ENCODE results near the gene SPHKAP.

The SPHKAP gene

DNA sequence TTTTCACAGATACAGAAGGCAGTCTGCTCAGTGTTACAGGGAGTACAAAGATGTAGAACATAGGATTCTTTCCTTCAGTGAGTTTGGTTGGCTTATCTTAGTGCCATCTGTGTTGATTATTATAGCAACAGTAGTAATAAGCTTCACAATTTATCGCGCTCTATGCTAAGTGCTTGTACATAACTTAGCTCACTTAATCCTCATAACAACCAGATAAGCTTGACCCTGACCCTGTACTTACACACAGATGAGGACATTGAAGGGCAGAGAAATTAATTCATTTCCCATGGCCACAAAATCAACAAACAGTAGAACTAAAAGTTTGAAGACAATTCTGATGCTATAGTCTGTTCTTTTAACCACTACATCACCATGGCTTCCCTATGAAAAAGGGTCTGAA is 121.8 kb downstream of the SPHKAP start:
- no peak for DNase-seq (ENCODE audit: low read depth)
- no peak overlapping the region for H3K4me3 ChIP-seq (ENCODE audit: low read length)
- no peak for TF ChIP-seq CTCF (IDR thresholded peaks at IDR 0.05; ENCODE audit: insufficient read depth, low read depth, low read length, missing control alignments)

DNA sequence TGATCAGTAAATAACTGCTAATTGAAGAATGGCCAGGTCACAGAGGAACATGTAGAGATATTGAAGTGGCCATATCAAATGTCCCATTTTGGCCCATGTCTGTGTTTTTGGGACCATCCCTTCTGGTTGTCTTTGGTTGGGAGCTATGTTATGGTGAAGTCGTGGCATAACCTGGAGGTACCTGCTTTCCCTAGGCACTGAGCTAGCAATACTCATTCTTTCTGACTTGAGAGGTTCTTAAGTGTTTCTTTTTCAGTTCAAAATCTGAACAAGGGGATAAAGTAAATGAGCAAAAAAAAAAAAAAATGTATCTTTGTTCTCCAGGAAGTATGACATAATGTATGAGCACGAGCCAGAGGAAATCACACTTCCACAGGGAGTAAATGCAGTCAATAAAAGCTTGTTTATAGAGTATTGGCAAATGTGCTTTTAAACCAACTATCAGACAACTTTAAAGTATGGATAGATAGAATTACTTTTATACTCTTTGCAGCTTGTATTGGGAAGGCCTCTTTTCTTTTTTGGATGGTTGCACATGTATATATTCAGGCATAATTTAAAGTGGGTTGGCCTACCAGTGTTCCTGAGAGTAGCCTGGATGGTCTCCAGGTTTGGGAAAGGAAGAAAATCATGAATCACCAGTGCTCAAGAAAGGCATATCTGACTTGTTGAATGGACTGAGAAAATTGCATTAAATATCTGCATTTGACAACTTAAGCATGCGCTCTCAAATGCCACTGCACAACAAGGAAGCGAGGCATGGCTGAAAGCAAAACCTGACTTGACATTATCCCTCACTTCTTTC is 125.0 kb downstream of the SPHKAP start:
- DNase-seq (ENCODE audit: low read depth) = no peak
- no peak overlapping the region for H3K4me3 ChIP-seq (ENCODE audit: low read length)
- TF ChIP-seq CTCF (IDR thresholded peaks at IDR 0.05; ENCODE audit: insufficient read depth, low read depth, low read length, missing control alignments) = no peak

- H3K4me3 ChIP-seq (ENCODE audit: low read length) = no peak overlapping the region
- peak; percentile 93 for DNase-seq (ENCODE audit: low read depth)
- TF ChIP-seq CTCF (IDR thresholded peaks at IDR 0.05; ENCODE audit: insufficient read depth, low read depth, low read length, missing control alignments) = peak; percentile 52
Observed at GRCh38 chr2:228048838-228049490, 132.5 kb downstream of the SPHKAP start.

DNA sequence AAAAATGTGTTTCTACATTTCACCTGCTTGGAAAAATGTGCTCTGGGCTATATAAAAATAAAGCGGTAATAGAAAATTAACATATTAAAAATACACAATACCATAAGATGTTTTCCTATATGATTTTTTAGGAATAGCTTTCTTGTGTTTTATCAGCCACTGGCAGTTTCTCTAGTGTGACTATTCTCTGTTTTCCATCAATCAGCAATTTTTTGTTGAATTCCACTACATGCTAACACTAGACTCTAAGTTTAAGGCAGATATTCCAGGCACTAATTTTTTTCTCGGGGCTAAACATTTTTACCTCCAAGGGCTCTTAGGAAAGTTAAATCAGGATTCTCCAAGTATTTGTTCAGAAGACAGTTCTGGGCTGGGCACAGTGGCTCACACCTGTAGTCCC is 140.5 kb downstream of the SPHKAP start:
- no peak for TF ChIP-seq CTCF (IDR thresholded peaks at IDR 0.05; ENCODE audit: insufficient read depth, low read depth, low read length, missing control alignments)
- H3K4me3 ChIP-seq (ENCODE audit: low read length) = no peak overlapping the region
- DNase-seq (ENCODE audit: low read depth) = no peak

GRCh38 chr2:228039752-228040534 is 141.5 kb downstream of the SPHKAP start:
- TF ChIP-seq CTCF (IDR thresholded peaks at IDR 0.05; ENCODE audit: insufficient read depth, low read depth, low read length, missing control alignments) = peak; percentile 72

GRCh38 chr2:228038967-228039366 is 142.5 kb downstream of the SPHKAP start:
- no peak for DNase-seq (ENCODE audit: low read depth)
- no peak overlapping the region for H3K4me3 ChIP-seq (ENCODE audit: low read length)
- TF ChIP-seq CTCF (IDR thresholded peaks at IDR 0.05; ENCODE audit: insufficient read depth, low read depth, low read length, missing control alignments) = no peak

More at GRCh38 chr2:228039752-228040534, 141.5 kb downstream of the SPHKAP start:
- peak; percentile 32 for DNase-seq (ENCODE audit: low read depth)
- H3K4me3 ChIP-seq (ENCODE audit: low read length) = no peak overlapping the region

Data from epithelial cell of esophagus (primary cell).